K562 (cell line): Measurements from ENCODE around the gene RNF19B. TPM values are rescaled to one million over a fixed set of nuclear protein-coding genes. Genes with fewer than 3 reads are reported as not detected.

Experiments used
- ATAC-seq: fragments of 200-7000 bp; cut with Tn5 transposase; 3 replicates; pipeline ENCODE4 v1.9.1; 2020; ENCODE audit warnings: moderate library complexity
- BruUV-seq: library from RNA; stranded (reverse); fragments of 400-500 nt; replicated peaks from 2 replicates; lab custom pipeline; 2021; lab: Mats Ljungman, UMichigan
- CTCF ChIA-PET: fragments of 300-600 bp; formaldehyde crosslinking; extraction: SDS; loops from one replicate; lab custom pipeline; 2021; ENCODE audit warnings: low intra/inter-chr PET ratio; lab: Yijun Ruan, JAX
- POLR2A ChIA-PET: fragments of 300-600, 350-650 bp; sonication (Branson Sonifier 250); formaldehyde crosslinking; extraction: SDS; loops from one replicate; lab custom pipeline; 2021; ENCODE audit warnings: antibody characterized with exemption, inconsistent platforms; lab: Yijun Ruan, JAX
- DNase-seq, 4 experiments: peaks; one replicate each; pipeline versions ENCODE4 v3.0.0 to v3.0.0-alpha.2; 2011 to 2018; ENCODE audit warnings: low spot score in 3 of 4, mixed read lengths in 3 of 4; ENCODE audit errors: extremely low read depth in 1 of 4
- FAIRE-seq: peaks from 2 replicates; lab custom pipeline; 2011; peaks lifted over from hg19 to GRCh38; lab: Jason Lieb, UNC
- H2AFZ ChIP-seq: 2 replicates; pipeline ENCODE4 v1.6.0; 2011; ENCODE audit warnings: low read depth, low read length, control low read depth, inconsistent platforms
- H3K27ac ChIP-seq: fragments of 200-600 bp; 3 replicates; pipeline ENCODE4 v1.8.0; 2011; ENCODE audit warnings: low read depth, mild to moderate bottlenecking, control low read depth, inconsistent platforms, low read length, moderate library complexity, mixed read lengths; ENCODE audit errors: extremely low read depth
- H3K27me3 ChIP-seq, 2 experiments: fragments of 300-600 bp in 1 of 2; 2 replicates in 1 of 2; 3 replicates in 1 of 2; pipeline versions ENCODE4 v1.6.0 to v1.8.0; 2011; ENCODE audit warnings: inconsistent platforms in 2 of 2, low read length in 2 of 2, mild to moderate bottlenecking in 1 of 2, mixed read lengths in 1 of 2, moderate library complexity in 1 of 2; ENCODE audit not compliant: control insufficient read depth in 2 of 2, insufficient read depth in 2 of 2
- H3K36me3 ChIP-seq: fragments of 300-600 bp; 3 replicates; pipeline ENCODE4 v1.8.0; 2011; ENCODE audit warnings: mild to moderate bottlenecking, low read length, inconsistent platforms; ENCODE audit not compliant: control insufficient read depth, insufficient read depth
- H3K4me1 ChIP-seq, 2 experiments: fragments of 200-600 bp in 1 of 2; replicated peaks in 1 of 2; 2 replicates in 1 of 2; 3 replicates in 1 of 2; pipeline versions ENCODE4 v1.5.1 to v1.8.0; 2011; ENCODE audit warnings: inconsistent platforms in 2 of 2, low read length in 2 of 2, mild to moderate bottlenecking in 1 of 2, mixed read lengths in 1 of 2, moderate library complexity in 1 of 2; ENCODE audit not compliant: control insufficient read depth in 2 of 2, insufficient read depth in 2 of 2
- H3K4me2 ChIP-seq: 2 replicates; pipeline ENCODE4 v1.6.1; 2011; ENCODE audit warnings: low read length, control low read depth, inconsistent platforms, mixed read lengths; ENCODE audit not compliant: insufficient read depth
- H3K4me3 ChIP-seq: fragments of 200-600 bp; sonication (generic), shearing (Covaris generic); 2 replicates; pipeline ENCODE4 v1.5.1; 2016; ENCODE audit warnings: control low read depth, inconsistent platforms
- H3K79me2 ChIP-seq: fragments of 200-600 bp; 3 replicates; pipeline ENCODE4 v1.8.0; 2011; ENCODE audit warnings: low read length, inconsistent platforms; ENCODE audit not compliant: control insufficient read depth, insufficient read depth
- H3K9ac ChIP-seq, 2 experiments: 2 replicates each; pipeline versions ENCODE4 v1.6.0 to v1.6.1; 2011; ENCODE audit warnings: low read depth in 2 of 2, low read length in 2 of 2, control low read depth in 1 of 2, inconsistent platforms in 1 of 2, mild to moderate bottlenecking in 1 of 2, mixed read lengths in 1 of 2; ENCODE audit not compliant: insufficient read depth in 1 of 2
- H3K9me1 ChIP-seq: one replicate; pipeline ENCODE4 v1.6.0; 2011; ENCODE audit warnings: inconsistent platforms, mild to moderate bottlenecking, low read length, moderate library complexity; ENCODE audit not compliant: control insufficient read depth, insufficient read depth
- H3K9me3 ChIP-seq: replicated peaks from 2 replicates; pipeline ENCODE4 v1.5.1; 2011; ENCODE audit warnings: low read depth, low read length, inconsistent platforms; ENCODE audit not compliant: control insufficient read depth, insufficient read depth
- H4K20me1 ChIP-seq: replicated peaks from 2 replicates; pipeline ENCODE4 v1.6.1; 2011; ENCODE audit warnings: low read length, inconsistent platforms, mixed read lengths; ENCODE audit not compliant: control insufficient read depth, insufficient read depth
- FOS ChIP-seq: IDR thresholded peaks from 3 replicates; pipeline ENCODE4 v1.6.1; 2011; ENCODE audit not compliant: insufficient read length; ENCODE audit errors: extremely low read depth
- GATAD2A ChIP-seq: fragments of 450-650 bp; IDR thresholded peaks from 2 replicates; pipeline ENCODE4 v1.6.1; 2017
- GTF2F1 ChIP-seq: IDR thresholded peaks from 2 replicates; pipeline ENCODE4 v1.6.1; 2011; ENCODE audit warnings: low read depth, low read length, improper control_type of control experiment
- MTF1 ChIP-seq: fragments of 250-450 bp; sonication (Bioruptor Pico); IDR thresholded peaks from 2 replicates; pipeline ENCODE4 v1.9.0; 2021; ENCODE audit warnings: moderate library complexity, mild to moderate bottlenecking, inconsistent platforms, borderline replicate concordance
- SREBF2 ChIP-seq: sonication (generic); formaldehyde crosslinking; IDR thresholded peaks from 2 replicates; pipeline ENCODE4 v1.4.0; 2020; ENCODE audit warnings: mild to moderate bottlenecking, missing genetic modification reagents
- ZNF282 ChIP-seq: sonication (generic); formaldehyde crosslinking; IDR thresholded peaks from 2 replicates; pipeline ENCODE4 v1.8.1; 2023; ENCODE audit warnings: missing genetic modification reagents
- ZNF77 ChIP-seq: fragments of 250-450 bp; sonication (Bioruptor Pico); IDR thresholded peaks from 2 replicates; pipeline ENCODE4 v1.5.0; 2020
- WGBS: fragments of 100-300 bp; shearing (Covaris generic); methylation state at CpG from one replicate; pipeline ENCODE4 v1.1.6; 2016; ENCODE audit warnings: low coverage, mixed read lengths; ENCODE audit not compliant: insufficient coverage; ENCODE audit errors: missing lambda C conversion rate; 5-methylcytosine and 5-hydroxymethylcytosine counted together
- in situ Hi-C: fragments of 300-500 bp; cut with MboI; formaldehyde crosslinking; loops from 4 replicates; pipeline ENCODE4 v1.15.0; 2018; ENCODE audit warnings: inconsistent platforms, mixed read lengths
- intact Hi-C: fragments of 100-400 bp; cut with micrococcal nuclease; formaldehyde crosslinking; loops from 2 replicates; pipeline ENCODE4 v1.14.2; 2022
- polyA plus RNA-seq, 8 experiments: library from polyadenylated mRNA; depleted of rRNA in 4 of 8; stranded (reverse) in 5 of 8; unstranded in 3 of 8; fragments of >200 nt; fragmentation: Nextera tagmentation in 2 of 8; fragmentation: Illumina TruSeq in 1 of 8; extraction: Ambion mirVana in 2 of 8; extraction: Trizol in 1 of 8; gene quantifications; 2 replicates each; pipeline versions ENCODE4 v1.2.1 to v1.2.3, GENCODE V29; 2011 to 2014; ENCODE audit warnings: inconsistent platforms in 1 of 8, missing spikeins in 1 of 8
- total RNA-seq, 7 experiments: library from RNA; depleted of rRNA in 6 of 7; stranded (reverse); fragments of >200 nt in 6 of 7; fragmentation: Illumina TruSeq in 2 of 7; extraction: Trizol in 2 of 7; gene quantifications; 2 replicates each; pipeline versions ENCODE4 v1.2.1 to v1.2.3, GENCODE V29; 2011 to 2021; ENCODE audit warnings: low replicate concordance in 1 of 7
- TF ChIP-seq, protein P1 (sequence below): fragments of 250-450 bp; sonication (Bioruptor Pico); IDR thresholded peaks from 2 replicates; pipeline ENCODE4 v1.4.0; 2020; ENCODE audit warnings: borderline replicate concordance
- TF ChIP-seq, protein P2 (sequence below): fragments of 250-450 bp; sonication (Bioruptor Pico); IDR thresholded peaks from 2 replicates; pipeline ENCODE4 v1.4.0; 2020
- TF ChIP-seq, protein P3 (sequence below): fragments of 250-450 bp; sonication (Bioruptor Pico); IDR thresholded peaks from 2 replicates; pipeline ENCODE4 v1.5.0; 2020; ENCODE audit warnings: mild to moderate bottlenecking

The RNF19B gene
- total and polyA plus RNA-seq, 9 of the 15 experiments (the other 6 are each of a cell fraction or from before 2014, with no cell fraction given): 2.6 to 14.9 (median 10.1) TPM

- H3K27ac ChIP-seq: no peak overlapping the region
- H3K36me3 ChIP-seq: no peaks in the 10 kb centered on the region
- 79% methylated on average over 10 of the region's 10 CpGs for WGBS
- ChIA-PET POLR2A (interaction anchor here (1.1 to 2.3 kb wide), 3 partner anchors 12 to 23 kb away, joined by 3 to 12 read pairs (median 8); partner anchors contain the start of gene RNF19B), CTCF (no interaction called here)
- DNase-seq: no peak
- no peak overlapping the region for H3K9ac ChIP-seq
- no peak for TF ChIP-seq GATAD2A
- TF ChIP-seq, protein P1, sequence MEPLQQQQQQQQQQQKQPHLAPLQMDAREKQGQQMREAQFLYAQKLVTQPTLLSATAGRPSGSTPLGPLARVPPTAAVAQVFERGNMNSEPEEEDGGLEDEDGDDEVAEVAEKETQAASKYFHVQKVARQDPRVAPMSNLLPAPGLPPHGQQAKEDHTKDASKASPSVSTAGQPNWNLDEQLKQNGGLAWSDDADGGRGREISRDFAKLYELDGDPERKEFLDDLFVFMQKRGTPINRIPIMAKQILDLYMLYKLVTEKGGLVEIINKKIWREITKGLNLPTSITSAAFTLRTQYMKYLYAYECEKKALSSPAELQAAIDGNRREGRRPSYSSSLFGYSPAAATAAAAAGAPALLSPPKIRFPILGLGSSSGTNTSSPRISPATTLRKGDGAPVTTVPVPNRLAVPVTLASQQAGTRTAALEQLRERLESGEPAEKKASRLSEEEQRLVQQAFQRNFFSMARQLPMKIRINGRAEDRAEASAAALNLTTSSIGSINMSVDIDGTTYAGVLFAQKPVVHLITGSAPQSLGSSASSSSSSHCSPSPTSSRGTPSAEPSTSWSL (CRISPR knock-in tag): no peak
- TF ChIP-seq GTF2F1: no peak
- TF ChIP-seq, protein P2, sequence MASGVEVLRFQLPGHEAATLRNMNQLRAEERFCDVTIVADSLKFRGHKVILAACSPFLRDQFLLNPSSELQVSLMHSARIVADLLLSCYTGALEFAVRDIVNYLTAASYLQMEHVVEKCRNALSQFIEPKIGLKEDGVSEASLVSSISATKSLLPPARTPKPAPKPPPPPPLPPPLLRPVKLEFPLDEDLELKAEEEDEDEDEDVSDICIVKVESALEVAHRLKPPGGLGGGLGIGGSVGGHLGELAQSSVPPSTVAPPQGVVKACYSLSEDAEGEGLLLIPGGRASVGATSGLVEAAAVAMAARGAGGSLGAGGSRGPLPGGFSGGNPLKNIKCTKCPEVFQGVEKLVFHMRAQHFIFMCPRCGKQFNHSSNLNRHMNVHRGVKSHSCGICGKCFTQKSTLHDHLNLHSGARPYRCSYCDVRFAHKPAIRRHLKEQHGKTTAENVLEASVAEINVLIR: no peak
- TF ChIP-seq SREBF2 (CRISPR knock-in tag): no peak
- TF ChIP-seq, protein P3, sequence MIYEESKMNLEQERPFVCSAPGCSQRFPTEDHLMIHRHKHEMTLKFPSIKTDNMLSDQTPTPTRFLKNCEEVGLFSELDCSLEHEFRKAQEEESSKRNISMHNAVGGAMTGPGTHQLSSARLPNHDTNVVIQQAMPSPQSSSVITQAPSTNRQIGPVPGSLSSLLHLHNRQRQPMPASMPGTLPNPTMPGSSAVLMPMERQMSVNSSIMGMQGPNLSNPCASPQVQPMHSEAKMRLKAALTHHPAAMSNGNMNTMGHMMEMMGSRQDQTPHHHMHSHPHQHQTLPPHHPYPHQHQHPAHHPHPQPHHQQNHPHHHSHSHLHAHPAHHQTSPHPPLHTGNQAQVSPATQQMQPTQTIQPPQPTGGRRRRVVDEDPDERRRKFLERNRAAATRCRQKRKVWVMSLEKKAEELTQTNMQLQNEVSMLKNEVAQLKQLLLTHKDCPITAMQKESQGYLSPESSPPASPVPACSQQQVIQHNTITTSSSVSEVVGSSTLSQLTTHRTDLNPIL (CRISPR knock-in tag): no peak
- TF ChIP-seq ZNF77: no peak
- TF ChIP-seq FOS: no peak
- TF ChIP-seq MTF1 (CRISPR knock-in tag): no peak
- TF ChIP-seq ZNF282 (CRISPR knock-in tag): no peak
- H3K4me1 ChIP-seq: peaks cover 0 to 2% of the 10 kb centered on the region in 2 experiments; a peak in 4 of 5 replicates
- no peak for FAIRE-seq
- H3K79me2 ChIP-seq: no peaks in the 10 kb centered on the region
- in situ Hi-C loops (no loop called here), intact Hi-C loops (no loop called here)
- BruUV-seq: no TSS peak
- H3K27me3 ChIP-seq: peaks cover 3 to 4% of the 10 kb centered on the region in 2 experiments; a peak in 3 of 5 replicates
- no peak overlapping the region for H3K4me3 ChIP-seq
- no peaks in the 10 kb centered on the region for H3K9me1 ChIP-seq
- no peak overlapping the region for H2AFZ ChIP-seq
- no peak overlapping the region for H3K4me2 ChIP-seq
- no peak for ATAC-seq
- H4K20me1 ChIP-seq: no peaks in the 10 kb centered on the region
- H3K9me3 ChIP-seq: no peaks in the 10 kb centered on the region; the same call in 1 of the 2 replicates
These were observed 15.5 kb upstream of the RNF19B start for GRCh38 chr1:32980080-32980479.
